HCT116 (cell line): ENCODE results near the gene MRGPRX2. TPM values are rescaled to one million over a fixed set of nuclear protein-coding genes. Genes with fewer than 3 reads are reported as not detected.

Source experiments
- ATAC-seq: fragments of 200-7000 bp; cut with Tn5 transposase; 2 replicates; pipeline ENCODE4 v1.9.1; 2020; ENCODE audit warnings: mild to moderate bottlenecking, moderate library complexity
- BruUV-seq: library from RNA; stranded (reverse); fragments of 400-500 nt; replicated peaks from 2 replicates; lab custom pipeline; 2021; lab: Mats Ljungman, UMichigan
- CTCF ChIA-PET: fragments of 300-600 bp; sonication (Branson Sonifier 250); formaldehyde crosslinking; loops from one replicate; lab custom pipeline; 2021; ENCODE audit warnings: antibody characterized with exemption; lab: Charles Lee
- POLR2A ChIA-PET: fragments of 300-600, 350-600 bp; sonication (Branson Sonifier 250); formaldehyde crosslinking; loops from one replicate; lab custom pipeline; 2021; ENCODE audit warnings: antibody characterized with exemption; lab: Charles Lee
- RAD21 ChIA-PET, 2 experiments: fragments of 300-600 bp; sonication (Branson Sonifier 250); formaldehyde crosslinking; loops; one replicate each; lab custom pipeline; 2023; ENCODE audit warnings: low total read pairs in 2 of 2; ENCODE audit not compliant: uncharacterized antibody in 2 of 2, unreplicated experiment in 2 of 2, low non-redundant PET in 1 of 2; lab: Charles Lee
- DNase-seq: peaks from one replicate; pipeline ENCODE4 v3.0.0-alpha.2; 2010; ENCODE audit warnings: low read depth, low spot score
- H2AFZ ChIP-seq: fragments of 200-600 bp; shearing (Covaris generic), sonication (generic); 2 replicates; pipeline ENCODE4 v1.6.1; 2017; ENCODE audit warnings: low read depth, mixed run types, mixed read lengths, antibody characterized with exemption, low read length; ENCODE audit not compliant: poor library complexity, severe bottlenecking
- H3K27ac ChIP-seq: 2 replicates; pipeline ENCODE4 v1.5.1; 2012; ENCODE audit warnings: low read depth, low read length
- H3K27me3 ChIP-seq: fragments of 200-600 bp; sonication (generic); 2 replicates; pipeline ENCODE4 v1.6.1; 2016; ENCODE audit warnings: mixed run types, low read length, mixed read lengths; ENCODE audit not compliant: insufficient read depth
- H3K36me3 ChIP-seq, 2 experiments: fragments of 200-500 bp in 1 of 2; fragments of 200-600 bp in 1 of 2; sonication (Bioruptor generic) in 1 of 2; sonication (generic) in 1 of 2; 2 replicates each; pipeline versions ENCODE4 v1.5.1 to v1.6.1; 2014 to 2016; ENCODE audit warnings: low read length in 2 of 2, inconsistent platforms in 1 of 2, mixed read lengths in 1 of 2, mixed run types in 1 of 2; ENCODE audit not compliant: insufficient read depth in 2 of 2, control insufficient read depth in 1 of 2
- H3K4me1 ChIP-seq, 2 experiments: fragments of 200-600 bp in 1 of 2; sonication (generic) in 1 of 2; 2 replicates each; pipeline versions ENCODE4 v1.5.1 to v1.6.1; 2012 to 2017; ENCODE audit warnings: low read length in 2 of 2, inconsistent platforms in 1 of 2, mild to moderate bottlenecking in 1 of 2, mixed read lengths in 1 of 2, mixed run types in 1 of 2, moderate library complexity in 1 of 2; ENCODE audit not compliant: insufficient read depth in 2 of 2, control insufficient read depth in 1 of 2
- H3K4me2 ChIP-seq: fragments of 200-600 bp; sonication (generic); 2 replicates; pipeline ENCODE4 v1.6.1; 2017; ENCODE audit warnings: mixed run types, low read length, mixed read lengths
- H3K4me3 ChIP-seq, 2 experiments: fragments of 200-600 bp in 1 of 2; sonication (generic) in 1 of 2; replicated peaks in 1 of 2; 2 replicates each; pipeline ENCODE4 v1.5.1; 2011 to 2016; ENCODE audit warnings: low read length in 2 of 2, control low read depth in 1 of 2, low read depth in 1 of 2, mild to moderate bottlenecking in 1 of 2, mixed read lengths in 1 of 2, mixed run types in 1 of 2
- H3K79me2 ChIP-seq: fragments of 200-600 bp; sonication (generic); 2 replicates; pipeline ENCODE4 v1.6.1; 2017; ENCODE audit warnings: mild to moderate bottlenecking, mixed run types, low read length, moderate library complexity, mixed read lengths; ENCODE audit not compliant: insufficient read depth
- H3K9ac ChIP-seq: fragments of 200-600 bp; sonication (generic); 2 replicates; pipeline ENCODE4 v1.6.1; 2016; ENCODE audit warnings: low read length, mixed read lengths
- H3K9me2 ChIP-seq: fragments of 200-600 bp; sonication (generic), shearing (Covaris generic); 2 replicates; pipeline ENCODE4 v1.6.1; 2017; ENCODE audit warnings: mixed run types, mild to moderate bottlenecking, moderate library complexity; ENCODE audit not compliant: insufficient read depth
- H3K9me3 ChIP-seq, 2 experiments: fragments of 200-500 bp in 1 of 2; fragments of 200-600 bp in 1 of 2; sonication (Bioruptor generic) in 1 of 2; sonication (generic) in 1 of 2; 2 replicates each; pipeline ENCODE4 v1.6.1; 2014 to 2017; ENCODE audit warnings: low read length in 2 of 2, mixed read lengths in 2 of 2, inconsistent platforms in 1 of 2, low read depth in 1 of 2, mild to moderate bottlenecking in 1 of 2, mixed run types in 1 of 2, moderate library complexity in 1 of 2; ENCODE audit not compliant: control insufficient read depth in 1 of 2, insufficient read depth in 1 of 2
- H4K20me1 ChIP-seq: fragments of 200-600 bp; sonication (generic), shearing (Covaris generic); 2 replicates; pipeline ENCODE4 v1.6.1; 2017; ENCODE audit warnings: mixed run types, mild to moderate bottlenecking, moderate library complexity; ENCODE audit not compliant: insufficient read depth
- CEBPB ChIP-seq: IDR thresholded peaks from 2 replicates; pipeline ENCODE4 v1.6.1; 2012; ENCODE audit warnings: low read depth
- CTCF ChIP-seq, 3 experiments: fragments of 200-600 bp in 1 of 3; sonication (generic) in 1 of 3; IDR thresholded peaks in 2 of 3; conservative IDR thresholded peaks in 1 of 3; 2 replicates each; pipeline ENCODE4 v1.5.1; 2012 to 2017; ENCODE audit warnings: low read depth in 2 of 3, low read length in 2 of 3, antibody characterized with exemption in 1 of 3, borderline replicate concordance in 1 of 3, control low read depth in 1 of 3, mild to moderate bottlenecking in 1 of 3, mixed read lengths in 1 of 3, mixed run types in 1 of 3, moderate library complexity in 1 of 3; ENCODE audit not compliant: insufficient read depth in 1 of 3
- EGR1 ChIP-seq: IDR thresholded peaks from 2 replicates; pipeline ENCODE4 v1.6.1; 2012; ENCODE audit warnings: low read depth
- SP1 ChIP-seq: IDR thresholded peaks from 2 replicates; pipeline ENCODE4 v1.6.1; 2012; ENCODE audit warnings: low read depth
- YY1 ChIP-seq: IDR thresholded peaks from 2 replicates; pipeline ENCODE4 v1.6.1; 2011; ENCODE audit warnings: low read length, low read depth, moderate library complexity, mild to moderate bottlenecking; ENCODE audit not compliant: insufficient replicate concordance; ENCODE audit errors: extremely low read depth
- intact Hi-C: fragments of 100-400 bp; cut with micrococcal nuclease; formaldehyde crosslinking; loops from 2 replicates; pipeline ENCODE4 v1.10.0; 2022
- total RNA-seq: library from RNA; stranded (reverse); gene quantifications from one replicate; pipeline ENCODE4 v1.2.1, GENCODE V29; 2021; ENCODE audit not compliant: unreplicated experiment

The MRGPRX2 gene
- total RNA-seq, 1 experiment from 2014 or later: not detected

- Histone ChIP-seq H3K27ac (no peak overlapping the region), H3K4me1 (0 out of 4 replicates have a peak, but pooled peaks cover 0 to 3% of the 10 kb centered on the region in 2 experiments), H3K4me3 (no peak overlapping the region), H3K36me3 (no peaks in the 10 kb centered on the region)
- intact Hi-C loops: no loop called here
- peak in 2 of 3 experiments; percentile 60 to 63; a peak in 4 of 6 replicates for TF ChIP-seq CTCF (IDR thresholded peaks at IDR 0.05 in 2 of 3, conservative IDR thresholded peaks at IDR 0.05 in 1 of 3; ENCODE audit: borderline replicate concordance in 1 of 3, insufficient read depth in 1 of 3, low read depth in 2 of 3, low read length in 2 of 3)
- no peak for TF ChIP-seq SP1
- TF ChIP-seq, all 23 proteins: peak for 1
- CTCF ChIA-PET: interaction anchor here (0.6 to 1.0 kb wide), 3 partner anchors 13 to 244 kb away, joined by 3 to 4 read pairs (median 3); no protein-coding TSS in a partner anchor
- no peak overlapping the region for H2AFZ ChIP-seq
- H3K79me2 ChIP-seq: no peaks in the 10 kb centered on the region
- no peaks in the 10 kb centered on the region for H3K9me2 ChIP-seq
- no peaks in the 10 kb centered on the region for H4K20me1 ChIP-seq
- H3K4me2 ChIP-seq: no peak overlapping the region
- H3K27me3 ChIP-seq: peaks cover 17% of the 10 kb centered on the region
- no peak for DNase-seq
- ATAC-seq: peak; percentile 66
- no peaks in the 10 kb centered on the region for H3K9me3 ChIP-seq
- H3K9ac ChIP-seq: no peak overlapping the region
- BruUV-seq: no TSS peak
- RAD21 ChIA-PET: no interaction called here
- POLR2A ChIA-PET: no interaction called here
Observed at GRCh38 chr11:19013181-19013857, 47.2 kb downstream of the MRGPRX2 start.

- Histone ChIP-seq H3K27ac (no peak overlapping the region), H3K27me3 (peaks cover 12% of the 10 kb centered on the region)
- CTCF ChIA-PET: no interaction called here
Observed at GRCh38 chr11:19012636-19013035, 47.9 kb downstream of the MRGPRX2 start.

More at GRCh38 chr11:19012636-19013035, 47.9 kb downstream of the MRGPRX2 start:
- no TSS peak for BruUV-seq
- TF ChIP-seq EGR1 (no peak), CEBPB (no peak), YY1 (no peak)
- ChIA-PET RAD21 (no interaction called here), POLR2A (no interaction called here)
- H3K9ac ChIP-seq: no peak overlapping the region
- H3K4me1 ChIP-seq: 0 out of 4 replicates have a peak, but pooled peaks cover 0 to 3% of the 10 kb centered on the region in 2 experiments
- DNase-seq (no peak), ATAC-seq (no peak)
- no peaks in the 10 kb centered on the region for H3K36me3 ChIP-seq
- intact Hi-C loops: no loop called here
- H3K79me2 ChIP-seq: no peaks in the 10 kb centered on the region
- no peak overlapping the region for H3K4me2 ChIP-seq
- no peak overlapping the region for H2AFZ ChIP-seq
- H4K20me1 ChIP-seq: no peaks in the 10 kb centered on the region
- H3K9me2 ChIP-seq: no peaks in the 10 kb centered on the region
- no peaks in the 10 kb centered on the region for H3K9me3 ChIP-seq
- H3K4me3 ChIP-seq: no peak overlapping the region

Other genes starting within 250 kb of the MRGPRX2 start
- not detected for gene MRGPRX1, start 121.3 kb downstream of the MRGPRX2 start, total RNA-seq
- 21.8 TPM for gene ZDHHC13, start 56.5 kb upstream of the MRGPRX2 start, total RNA-seq
- not detected for gene CSRP3, start 141.3 kb upstream of the MRGPRX2 start, total RNA-seq
- gene E2F8, start 180.2 kb upstream of the MRGPRX2 start, total RNA-seq: 18.4 TPM